ENCODE results near the gene GDF7. TPM values are rescaled to one million over a fixed set of nuclear protein-coding genes. Genes with fewer than 3 reads are reported as not detected.
A peak's percentile ranks its signal among the peaks of the same experiment; 100 is the strongest.

GDF7 gene
- total and polyA plus RNA-seq, 4 donors: 0.89 to 7.2 (median 3.3) TPM

- Histone ChIP-seq H3K9me3 (ENCODE audit: control insufficient read depth in 4 of 4, low read length in 3 of 4) (no peaks in the 10 kb centered on the region), H3K4me1 (ENCODE audit: control insufficient read depth in 4 of 4, insufficient read depth in 4 of 4, low read length in 3 of 4) (peaks cover 2 to 19% (median 13%) of the 10 kb centered on the region in 4 donors), H3K27ac (ENCODE audit: low read depth in 1 of 2, low read length in 2 of 2) (no peak overlapping the region), H3K36me3 (ENCODE audit: control insufficient read depth in 4 of 4, insufficient read depth in 3 of 4, low read depth in 1 of 4, low read length in 3 of 4) (peaks cover 0 to 1% (median 0%) of the 10 kb centered on the region in 4 donors), H3K27me3 (ENCODE audit: control insufficient read depth in 4 of 4, insufficient read depth in 4 of 4, low read length in 3 of 4) (no peaks in the 10 kb centered on the region), H3K9ac (ENCODE audit: low read depth in 1 of 2, low read length in 2 of 2) (no peak overlapping the region), H3K4me3 (ENCODE audit: low read depth in 1 of 3, low read length in 3 of 3) (no peak overlapping the region)
- no peak for DNase-seq (ENCODE audit: low spot score)
- WGBS: 99% methylated on average over 5 of the region's 5 CpGs
- TF ChIP-seq EGR1 (IDR thresholded peaks at IDR 0.05; ENCODE audit: low read depth in 2 of 2) (no peak), RAD21 (IDR thresholded peaks at IDR 0.05) (no peak), TAF1 (conservative IDR thresholded peaks at IDR 0.05) (no peak), FOXA1 (IDR thresholded peaks at IDR 0.05) (no peak), MAX (IDR thresholded peaks at IDR 0.05) (no peak), ZBTB33 (IDR thresholded peaks at IDR 0.05) (no peak), NR2F2 (IDR thresholded peaks at IDR 0.05) (no peak)
These were observed 60.0 kb downstream of the GDF7 start for GRCh38 chr2:20726913-20727312.

- H3K9ac ChIP-seq (ENCODE audit: low read depth in 1 of 2, low read length in 2 of 2): no peak overlapping the region
- peaks cover 2 to 19% (median 13%) of the 10 kb centered on the region in 4 donors for H3K4me1 ChIP-seq (ENCODE audit: control insufficient read depth in 4 of 4, insufficient read depth in 4 of 4, low read length in 3 of 4)
- TF ChIP-seq GABPA (IDR thresholded peaks at IDR 0.05 in 1 of 2, conservative IDR thresholded peaks at IDR 0.05 in 1 of 2): no peak
- peak; percentile 73 to 81 for TF ChIP-seq HNF4A (conservative IDR thresholded peaks at IDR 0.05)
- no peak for TF ChIP-seq TAF1 (conservative IDR thresholded peaks at IDR 0.05)
- peak; percentile 64 for TF ChIP-seq MAX (IDR thresholded peaks at IDR 0.05)
- TF ChIP-seq REST (IDR thresholded peaks at IDR 0.05): peak; percentile 40
- peak in 1 of 2 donors; percentile 39 for TF ChIP-seq EGR1 (IDR thresholded peaks at IDR 0.05; ENCODE audit: low read depth in 2 of 2)
- peak; percentile 78 for TF ChIP-seq YY1 (IDR thresholded peaks at IDR 0.05)
- TF ChIP-seq NR2F2 (IDR thresholded peaks at IDR 0.05): peak; percentile 98
- TF ChIP-seq ZBTB33 (IDR thresholded peaks at IDR 0.05): peak; percentile 54
- TF ChIP-seq ATF3 (IDR thresholded peaks at IDR 0.05): no peak
- peak; percentile 70 to 86 for TF ChIP-seq RXRA (IDR thresholded peaks at IDR 0.05)
- peak; percentile 38 to 39 for TF ChIP-seq RAD21 (IDR thresholded peaks at IDR 0.05)
- TF ChIP-seq HNF4G (IDR thresholded peaks at IDR 0.05): peak; percentile 52
- TF ChIP-seq JUND (IDR thresholded peaks at IDR 0.05): peak; percentile 43 to 49
- TF ChIP-seq CTCF (IDR thresholded peaks at IDR 0.05; ENCODE audit: low read depth, low read length, missing input control): no peak
- no peak for TF ChIP-seq FOXA1 (IDR thresholded peaks at IDR 0.05)
- TF ChIP-seq SP1 (IDR thresholded peaks at IDR 0.05): peak; percentile 55
- no peak for TF ChIP-seq FOXA2 (IDR thresholded peaks at IDR 0.05)
- peaks cover 0 to 1% (median 0%) of the 10 kb centered on the region in 4 donors for H3K36me3 ChIP-seq (ENCODE audit: control insufficient read depth in 4 of 4, insufficient read depth in 3 of 4, low read depth in 1 of 4, low read length in 3 of 4)
- 27% methylated on average over 4 of the region's 4 CpGs for WGBS
- DNase-seq (ENCODE audit: low spot score): no peak
- no peaks in the 10 kb centered on the region for H3K9me3 ChIP-seq (ENCODE audit: control insufficient read depth in 4 of 4, low read length in 3 of 4)
- no peaks in the 10 kb centered on the region for H3K27me3 ChIP-seq (ENCODE audit: control insufficient read depth in 4 of 4, insufficient read depth in 4 of 4, low read length in 3 of 4)
- no peak overlapping the region for H3K4me3 ChIP-seq (ENCODE audit: low read depth in 1 of 3, low read length in 3 of 3)
- H3K27ac ChIP-seq (ENCODE audit: low read depth in 1 of 2, low read length in 2 of 2): peak overlapping the region; percentile 21 to 47
These were observed 61.3 kb downstream of the GDF7 start for GRCh38 chr2:20728114-20728758.
